Effector memory CD8-positive, alpha-beta T cell (primary cell): ENCODE results near the gene SAMD8.
A peak's percentile ranks its signal among the peaks of the same experiment; 100 is the strongest.

Source experiments
- ATAC-seq: fragments of 150-1000 bp; cut with Tn5 transposase; replicated peaks from 2 replicates; pipeline ENCODE4 v1.10.0; 2021; ENCODE audit warnings: mild to moderate bottlenecking, moderate library complexity
- DNase-seq, 3 experiments: peaks; one replicate each; pipeline ENCODE4 v3.0.0; 2021
- H3K27ac Mint-ChIP-seq, 2 donors: one replicate each; pipeline ENCODE4 v1.8.0; 2022; ENCODE audit warnings: mild to moderate bottlenecking in 2 of 2, mixed read lengths in 2 of 2, moderate library complexity in 2 of 2
- H3K27me3 Mint-ChIP-seq, 2 donors: one replicate each; pipeline ENCODE4 v1.8.0; 2022; ENCODE audit warnings: mixed read lengths in 2 of 2
- H3K36me3 Mint-ChIP-seq: one replicate; pipeline ENCODE4 v1.8.0; 2022; ENCODE audit warnings: mild to moderate bottlenecking, moderate library complexity, mixed read lengths; ENCODE audit not compliant: insufficient read depth
- H3K4me1 Mint-ChIP-seq, 2 donors: one replicate each; pipeline ENCODE4 v1.8.0; 2022; ENCODE audit warnings: low read depth in 2 of 2, mixed read lengths in 2 of 2
- H3K4me3 Mint-ChIP-seq, 2 donors: one replicate each; pipeline ENCODE4 v1.8.0; 2022; ENCODE audit warnings: mild to moderate bottlenecking in 2 of 2, mixed read lengths in 2 of 2, moderate library complexity in 2 of 2
- H3K9me3 Mint-ChIP-seq, 2 donors: one replicate each; pipeline ENCODE4 v1.8.0; 2022; ENCODE audit warnings: mixed read lengths in 2 of 2
- total RNA-seq, 9 experiments: gene quantifications; one replicate each; lab custom pipeline; 2026; lab: John Stamatoyannopoulos, UW

The SAMD8 gene
- total RNA-seq: 42.5 to 78.6 (median 52.2) reads per million in 9 experiments

DNA sequence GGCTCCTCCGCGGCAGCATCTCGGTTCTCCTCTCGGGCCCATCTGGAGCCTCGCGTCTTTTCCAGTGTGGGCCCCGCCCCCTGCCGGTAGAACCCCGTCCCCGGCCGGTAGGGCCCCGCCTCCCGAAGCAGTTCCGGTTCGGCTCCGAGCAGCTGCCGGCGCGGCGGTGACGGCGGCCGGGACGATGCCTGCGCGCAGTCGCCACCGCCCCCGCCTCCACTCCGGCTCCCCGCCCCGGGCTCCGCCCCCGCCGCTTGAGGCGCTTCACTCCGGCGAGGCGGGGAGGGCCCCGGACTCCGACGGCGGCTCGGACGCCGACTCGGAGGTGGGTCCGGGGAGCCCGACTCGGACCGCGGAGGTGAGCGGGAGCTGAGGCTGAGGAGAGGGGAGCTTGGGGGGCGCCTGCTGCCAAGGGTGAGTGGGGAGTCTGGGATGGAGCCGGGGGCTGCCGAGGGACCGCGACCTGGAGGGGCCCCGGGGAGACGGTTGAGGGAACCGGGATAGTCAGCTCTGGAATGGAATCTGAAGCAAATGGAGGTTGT lies at the start of gene SAMD8:
Gene SAMD8 (plus strand): TSS at position 292 of the 542 bp plus-strand sequence. CDS start 38,873 bp downstream, outside the sequence.
- Mint-ChIP-seq H3K9me3 (no peaks in the 10 kb centered on the region), H3K36me3 (peaks cover 26% of the 10 kb centered on the region), H3K4me1 (peaks cover 44 to 47% of the 10 kb centered on the region in 2 donors), H3K4me3 (peak within 1 kb of the TSS; percentile 90 to 94), H3K27me3 (no peaks in the 10 kb centered on the region), H3K27ac (peak within 1 kb of the TSS; percentile 90 to 95)
- peak; percentile 80 for ATAC-seq
- peak; percentile 91 to 94 (median 94) for DNase-seq

DNA sequence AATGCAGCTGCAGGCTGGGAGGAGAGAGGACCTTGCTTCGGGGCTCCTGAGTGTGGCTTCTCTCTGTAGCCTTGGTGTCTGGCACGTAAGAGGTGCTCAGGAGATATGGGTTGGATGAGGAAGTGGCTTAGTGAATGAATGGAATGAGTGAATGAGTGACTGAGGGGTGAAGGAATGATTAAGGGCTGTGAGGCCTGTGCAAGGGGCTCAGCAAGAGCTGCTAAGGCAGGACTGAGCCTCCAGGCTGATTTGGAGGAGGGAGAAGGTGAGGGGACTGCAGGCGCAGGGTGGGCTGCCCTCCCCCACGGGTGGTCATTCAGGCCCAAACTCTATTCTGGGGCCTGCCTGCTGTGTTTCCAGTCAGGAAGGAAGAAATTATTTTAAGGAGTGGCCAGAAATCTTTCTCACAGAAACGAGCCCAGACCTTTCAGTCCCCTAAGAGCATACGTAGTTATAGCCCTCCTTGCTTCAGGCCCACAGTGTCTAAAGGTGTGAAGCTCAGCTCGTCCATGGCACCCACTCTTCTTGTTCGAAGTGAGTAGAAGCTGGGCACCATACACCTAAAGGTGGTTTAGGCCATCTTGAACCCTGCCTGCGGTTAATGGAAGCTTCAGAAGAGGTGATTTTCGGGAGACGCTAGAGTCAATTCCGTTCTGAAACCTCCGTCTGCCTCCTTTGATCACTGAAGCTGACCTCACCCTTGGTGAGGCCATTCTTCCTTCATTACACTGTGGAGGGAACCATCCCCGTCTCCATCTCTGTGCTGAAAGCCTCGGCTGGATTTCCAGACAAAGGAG lies 49.5 kb upstream of the SAMD8 start:
- Mint-ChIP-seq H3K4me3 (no peak overlapping the region), H3K27me3 (no peaks in the 10 kb centered on the region), H3K27ac (no peak overlapping the region), H3K36me3 (no peaks in the 10 kb centered on the region), H3K4me1 (no peaks in the 10 kb centered on the region), H3K9me3 (no peaks in the 10 kb centered on the region)
- DNase-seq (no peak), ATAC-seq (no peak)

GRCh38 chr10:75062506-75063299 lies 48.8 kb upstream of the SAMD8 start:
- ATAC-seq: no peak
- H3K36me3 Mint-ChIP-seq: no peaks in the 10 kb centered on the region
- DNase-seq: no peak
- H3K4me3 Mint-ChIP-seq: no peak overlapping the region
- no peaks in the 10 kb centered on the region for H3K9me3 Mint-ChIP-seq
- no peaks in the 10 kb centered on the region for H3K27me3 Mint-ChIP-seq
- H3K27ac Mint-ChIP-seq: no peak overlapping the region
- H3K4me1 Mint-ChIP-seq: no peaks in the 10 kb centered on the region

- Mint-ChIP-seq H3K4me1 (no peaks in the 10 kb centered on the region), H3K27me3 (no peaks in the 10 kb centered on the region), H3K27ac (no peak overlapping the region), H3K36me3 (no peaks in the 10 kb centered on the region), H3K4me3 (no peak overlapping the region), H3K9me3 (no peaks in the 10 kb centered on the region)
- ATAC-seq (no peak), DNase-seq (no peak)
Observed at GRCh38 chr10:75063461-75064230, 47.8 kb upstream of the SAMD8 start.

DNA sequence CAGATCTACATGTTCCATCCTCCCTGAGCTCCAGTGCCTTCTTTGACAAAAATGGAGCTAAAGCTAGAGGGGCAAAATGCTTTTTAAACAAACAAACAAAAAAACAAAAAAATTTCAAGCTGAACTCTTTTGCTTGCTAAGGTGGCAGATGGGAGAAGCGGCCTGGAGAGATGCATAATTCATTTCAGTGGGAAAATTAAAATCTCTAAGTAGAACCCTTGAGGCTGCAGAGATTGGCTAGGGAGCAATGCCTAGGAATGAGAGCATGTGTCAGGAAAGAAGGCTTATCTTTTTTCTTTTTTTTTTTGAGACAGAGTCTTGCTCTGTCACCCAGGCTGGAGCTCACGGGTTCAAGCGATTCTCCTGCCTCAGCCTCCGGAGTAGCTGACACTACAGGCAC lies 46.4 kb upstream of the SAMD8 start:
- Mint-ChIP-seq H3K9me3 (no peaks in the 10 kb centered on the region), H3K4me1 (no peaks in the 10 kb centered on the region), H3K27me3 (no peaks in the 10 kb centered on the region)

GRCh38 chr10:75066271-75066670 lies 45.2 kb upstream of the SAMD8 start:
- no peaks in the 10 kb centered on the region for H3K36me3 Mint-ChIP-seq
- DNase-seq (no peak), ATAC-seq (no peak)
- no peak overlapping the region for H3K27ac Mint-ChIP-seq
- no peaks in the 10 kb centered on the region for H3K9me3 Mint-ChIP-seq
- H3K4me1 Mint-ChIP-seq: no peaks in the 10 kb centered on the region
- no peak overlapping the region for H3K4me3 Mint-ChIP-seq
- H3K27me3 Mint-ChIP-seq: no peaks in the 10 kb centered on the region

More for the DNA sequence above, 46.4 kb upstream of the SAMD8 start:
- no peak overlapping the region for H3K4me3 Mint-ChIP-seq
- DNase-seq (no peak), ATAC-seq (no peak)
- H3K36me3 Mint-ChIP-seq: no peaks in the 10 kb centered on the region
- no peak overlapping the region for H3K27ac Mint-ChIP-seq

- no peaks in the 10 kb centered on the region for H3K36me3 Mint-ChIP-seq
- no peak overlapping the region for H3K27ac Mint-ChIP-seq
- ATAC-seq: no peak
- no peaks in the 10 kb centered on the region for H3K27me3 Mint-ChIP-seq
- no peaks in the 10 kb centered on the region for H3K4me1 Mint-ChIP-seq
- no peak overlapping the region for H3K4me3 Mint-ChIP-seq
- no peak for DNase-seq
- no peaks in the 10 kb centered on the region for H3K9me3 Mint-ChIP-seq
Observed at GRCh38 chr10:75067272-75067671, 44.2 kb upstream of the SAMD8 start.

DNA sequence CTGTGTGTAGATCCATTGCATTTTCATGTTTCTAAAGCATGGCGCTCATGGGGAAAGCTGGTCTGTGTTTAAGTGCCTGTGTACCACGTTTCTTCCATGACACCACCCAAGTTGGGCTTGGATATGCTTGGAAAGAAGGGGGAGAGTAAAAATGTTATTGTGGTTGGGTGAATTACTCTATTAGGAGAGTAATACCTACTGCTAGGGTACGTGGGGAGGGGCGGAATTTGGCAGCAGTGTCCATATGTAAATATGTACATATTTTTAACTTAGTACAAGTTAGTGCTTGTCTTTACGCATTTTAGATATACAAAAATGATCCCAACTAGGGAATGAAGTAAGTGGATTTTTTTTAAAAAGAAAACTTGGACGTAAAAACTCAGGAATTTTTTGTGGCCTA lies 42.9 kb upstream of the SAMD8 start:
- no peaks in the 10 kb centered on the region for H3K27me3 Mint-ChIP-seq
- H3K27ac Mint-ChIP-seq: no peak overlapping the region
- DNase-seq (no peak), ATAC-seq (no peak)
- H3K9me3 Mint-ChIP-seq: no peaks in the 10 kb centered on the region
- no peaks in the 10 kb centered on the region for H3K4me1 Mint-ChIP-seq
- H3K4me3 Mint-ChIP-seq: no peak overlapping the region
- no peaks in the 10 kb centered on the region for H3K36me3 Mint-ChIP-seq

DNA sequence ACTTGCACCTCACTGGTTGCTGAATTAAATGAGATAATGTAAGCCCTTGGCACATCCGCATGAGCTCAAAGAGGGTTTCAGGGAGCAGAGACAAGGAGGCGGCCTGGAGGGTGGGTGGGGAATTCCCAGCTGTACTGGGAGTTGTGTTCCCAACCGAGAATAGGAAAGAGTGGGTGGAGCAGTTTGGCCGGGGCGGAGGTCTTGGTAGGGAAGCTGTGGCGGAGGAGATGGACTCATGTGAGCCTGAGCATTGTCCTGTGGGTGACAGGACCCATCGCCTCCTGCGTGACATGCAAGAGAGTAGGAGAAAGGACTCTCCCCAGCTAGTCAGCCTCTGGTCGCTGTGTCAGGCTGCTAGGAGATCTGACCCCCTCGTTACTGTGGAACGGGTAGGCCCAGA lies 41.0 kb upstream of the SAMD8 start:
- ATAC-seq (no peak), DNase-seq (no peak)
- Mint-ChIP-seq H3K9me3 (no peaks in the 10 kb centered on the region), H3K4me3 (no peak overlapping the region), H3K27me3 (no peaks in the 10 kb centered on the region), H3K36me3 (no peaks in the 10 kb centered on the region), H3K4me1 (peaks cover 7 to 10% of the 10 kb centered on the region in 2 donors), H3K27ac (peak overlapping the region; percentile 65 to 87)

GRCh38 chr10:75070961-75071428 lies 40.5 kb upstream of the SAMD8 start:
- H3K9me3 Mint-ChIP-seq: no peaks in the 10 kb centered on the region
- ATAC-seq (no peak), DNase-seq (no peak)
- peaks cover 7 to 10% of the 10 kb centered on the region in 2 donors for H3K4me1 Mint-ChIP-seq
- no peak overlapping the region for H3K27ac Mint-ChIP-seq
- no peaks in the 10 kb centered on the region for H3K27me3 Mint-ChIP-seq
- H3K36me3 Mint-ChIP-seq: no peaks in the 10 kb centered on the region
- no peak overlapping the region for H3K4me3 Mint-ChIP-seq

DNA sequence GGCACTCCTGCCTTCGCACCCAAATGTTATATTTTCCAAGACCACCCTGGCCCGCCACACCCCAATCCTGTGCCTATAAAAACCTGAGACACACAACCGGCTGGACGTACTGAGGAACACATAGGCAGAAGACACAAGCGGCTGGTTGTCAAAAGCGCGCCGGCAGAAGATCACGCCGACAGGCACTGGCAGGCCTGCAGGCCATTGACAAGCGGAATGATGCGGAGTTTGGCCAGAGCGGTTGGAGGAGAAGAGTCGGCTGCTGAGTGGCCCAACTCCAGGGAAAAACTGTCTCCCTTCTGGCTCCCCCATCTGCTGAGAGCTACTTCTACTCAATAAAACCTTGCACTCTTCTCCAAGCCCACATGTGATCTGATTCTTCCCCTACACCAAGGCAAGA lies 39.7 kb upstream of the SAMD8 start:
- Mint-ChIP-seq H3K27me3 (no peaks in the 10 kb centered on the region), H3K27ac (no peak overlapping the region), H3K9me3 (no peaks in the 10 kb centered on the region), H3K4me3 (no peak overlapping the region), H3K4me1 (peaks cover 7 to 10% of the 10 kb centered on the region in 2 donors), H3K36me3 (no peaks in the 10 kb centered on the region)
- ATAC-seq: no peak
- DNase-seq: no peak

DNA sequence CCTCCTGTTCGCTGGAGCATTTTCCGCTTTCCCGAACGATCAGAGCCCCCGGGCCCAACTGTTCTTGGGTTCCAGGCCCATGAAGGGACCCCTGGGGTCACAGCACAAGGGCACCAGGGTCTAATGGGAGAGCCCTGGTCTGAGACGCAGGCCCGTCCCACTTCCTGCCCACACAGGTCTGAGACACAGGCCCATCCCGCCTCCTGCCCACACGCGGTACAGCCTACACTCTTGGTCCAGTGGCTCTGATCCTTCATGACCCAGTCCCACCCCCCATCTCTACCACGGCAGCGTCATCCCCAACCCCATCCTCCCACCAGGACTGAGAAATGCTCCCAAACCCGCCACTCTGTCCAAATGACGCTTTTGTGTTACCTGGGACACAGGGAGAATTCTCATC lies 38.7 kb upstream of the SAMD8 start:
- Mint-ChIP-seq H3K36me3 (no peaks in the 10 kb centered on the region), H3K9me3 (no peaks in the 10 kb centered on the region), H3K27me3 (no peaks in the 10 kb centered on the region), H3K27ac (no peak overlapping the region), H3K4me1 (peaks cover 7 to 10% of the 10 kb centered on the region in 2 donors), H3K4me3 (no peak overlapping the region)
- DNase-seq (no peak), ATAC-seq (no peak)

GRCh38 chr10:75073442-75073841 lies 38.0 kb upstream of the SAMD8 start:
- Mint-ChIP-seq H3K27ac (no peak overlapping the region), H3K9me3 (no peaks in the 10 kb centered on the region), H3K27me3 (no peaks in the 10 kb centered on the region), H3K36me3 (no peaks in the 10 kb centered on the region), H3K4me1 (peaks cover 7 to 10% of the 10 kb centered on the region in 2 donors), H3K4me3 (no peak overlapping the region)
- ATAC-seq: no peak
- DNase-seq: no peak
